ENCODE measurements around the gene RAB6A.

Gene RAB6A

DNA sequence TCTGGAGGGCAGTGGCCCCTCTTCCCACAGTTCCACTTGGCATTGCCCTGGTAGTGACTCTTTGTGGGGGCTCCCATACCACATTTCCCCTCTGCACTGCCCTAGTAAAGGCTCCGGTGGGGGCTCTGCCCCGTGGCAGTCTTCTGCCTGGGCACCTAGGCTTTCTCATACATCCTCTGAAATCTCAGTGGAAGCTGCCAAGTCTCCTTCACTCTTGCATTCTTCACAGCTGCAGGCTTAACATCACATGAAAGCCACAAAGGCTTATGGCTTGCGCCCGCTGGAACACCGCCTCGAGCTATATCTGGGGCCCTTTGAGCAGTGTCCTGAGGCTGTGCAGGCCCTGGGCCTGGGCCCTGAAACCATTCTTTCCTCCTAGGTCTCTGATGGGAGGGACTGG lies 89.2 kb downstream of the RAB6A start:
- FAIRE-seq (no peak), DNase-seq (ENCODE audit: insufficient read length, low spot score) (no peak)
- TF ChIP-seq, protein P1, sequence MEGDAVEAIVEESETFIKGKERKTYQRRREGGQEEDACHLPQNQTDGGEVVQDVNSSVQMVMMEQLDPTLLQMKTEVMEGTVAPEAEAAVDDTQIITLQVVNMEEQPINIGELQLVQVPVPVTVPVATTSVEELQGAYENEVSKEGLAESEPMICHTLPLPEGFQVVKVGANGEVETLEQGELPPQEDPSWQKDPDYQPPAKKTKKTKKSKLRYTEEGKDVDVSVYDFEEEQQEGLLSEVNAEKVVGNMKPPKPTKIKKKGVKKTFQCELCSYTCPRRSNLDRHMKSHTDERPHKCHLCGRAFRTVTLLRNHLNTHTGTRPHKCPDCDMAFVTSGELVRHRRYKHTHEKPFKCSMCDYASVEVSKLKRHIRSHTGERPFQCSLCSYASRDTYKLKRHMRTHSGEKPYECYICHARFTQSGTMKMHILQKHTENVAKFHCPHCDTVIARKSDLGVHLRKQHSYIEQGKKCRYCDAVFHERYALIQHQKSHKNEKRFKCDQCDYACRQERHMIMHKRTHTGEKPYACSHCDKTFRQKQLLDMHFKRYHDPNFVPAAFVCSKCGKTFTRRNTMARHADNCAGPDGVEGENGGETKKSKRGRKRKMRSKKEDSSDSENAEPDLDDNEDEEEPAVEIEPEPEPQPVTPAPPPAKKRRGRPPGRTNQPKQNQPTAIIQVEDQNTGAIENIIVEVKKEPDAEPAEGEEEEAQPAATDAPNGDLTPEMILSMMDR (IDR thresholded peaks at IDR 0.05; ENCODE audit: insufficient read depth, missing control alignments), result no peak

DNA sequence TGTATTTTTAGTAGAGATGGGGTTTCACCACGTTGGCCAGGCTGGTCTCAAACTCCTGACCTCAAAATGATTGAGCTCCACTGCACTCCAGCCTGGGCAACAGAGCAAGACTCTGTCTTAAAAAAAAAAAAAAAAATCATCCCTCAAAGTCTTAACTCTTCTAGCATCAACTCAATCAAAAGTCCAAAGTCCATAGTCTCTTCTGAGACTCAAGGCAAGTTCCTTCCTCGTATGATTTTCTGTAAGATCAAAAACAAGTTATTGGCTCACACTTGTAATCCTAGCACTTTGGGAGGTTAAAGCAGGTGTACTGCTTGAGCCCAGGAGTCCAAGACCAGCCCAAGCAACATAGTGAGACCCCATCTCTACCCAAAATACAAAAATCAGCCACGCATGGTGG lies 90.1 kb downstream of the RAB6A start:
- TF ChIP-seq, protein P1 (IDR thresholded peaks at IDR 0.05; ENCODE audit: insufficient read depth, missing control alignments), result no peak
- DNase-seq (ENCODE audit: insufficient read length, low spot score), result no peak
- FAIRE-seq, result no peak

DNA sequence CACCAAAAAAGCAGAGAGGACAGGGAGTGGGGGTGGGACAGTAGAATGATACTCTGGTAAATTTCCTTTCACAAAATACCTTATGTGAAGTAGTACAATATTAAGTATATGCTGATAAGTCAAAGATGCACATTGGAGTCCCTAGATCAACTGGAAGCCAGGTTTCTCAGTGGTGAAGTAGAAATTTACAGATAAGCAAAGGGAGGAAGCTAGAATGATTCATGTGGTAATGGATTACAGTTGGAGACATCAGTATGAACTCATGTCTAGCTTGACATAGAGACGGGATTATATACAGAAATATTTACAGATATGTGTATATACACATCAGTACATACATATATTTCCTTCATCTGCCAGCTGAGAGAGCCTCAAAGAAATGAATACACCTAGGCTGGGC lies 93.0 kb downstream of the RAB6A start:
- no peak for DNase-seq (ENCODE audit: insufficient read length, low spot score)
- TF ChIP-seq, protein P1 (IDR thresholded peaks at IDR 0.05; ENCODE audit: insufficient read depth, missing control alignments), result no peak
- no peak for FAIRE-seq

DNA sequence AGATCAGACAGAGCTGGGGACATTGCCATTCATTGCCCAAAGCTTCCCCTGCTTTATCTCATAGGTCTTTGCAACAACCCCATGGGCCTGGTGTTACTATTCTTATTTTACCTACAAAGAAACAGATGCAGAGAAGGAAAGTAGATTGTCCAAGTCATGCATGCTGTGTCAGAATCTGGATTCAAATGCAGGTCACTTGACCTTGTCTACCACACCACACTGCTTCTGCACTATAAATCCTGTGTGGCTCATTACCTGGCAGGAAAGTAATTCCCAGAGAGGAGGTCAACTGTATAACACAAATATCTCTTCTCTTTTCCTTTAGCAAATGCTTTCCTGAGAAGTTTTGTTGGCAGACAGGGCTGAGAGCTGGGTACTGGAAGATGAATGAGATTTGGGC lies 96.0 kb downstream of the RAB6A start:
- DNase-seq (ENCODE audit: insufficient read length, low spot score), result no peak
- no peak for FAIRE-seq
- TF ChIP-seq, protein P1 (IDR thresholded peaks at IDR 0.05; ENCODE audit: insufficient read depth, missing control alignments), result no peak

DNA sequence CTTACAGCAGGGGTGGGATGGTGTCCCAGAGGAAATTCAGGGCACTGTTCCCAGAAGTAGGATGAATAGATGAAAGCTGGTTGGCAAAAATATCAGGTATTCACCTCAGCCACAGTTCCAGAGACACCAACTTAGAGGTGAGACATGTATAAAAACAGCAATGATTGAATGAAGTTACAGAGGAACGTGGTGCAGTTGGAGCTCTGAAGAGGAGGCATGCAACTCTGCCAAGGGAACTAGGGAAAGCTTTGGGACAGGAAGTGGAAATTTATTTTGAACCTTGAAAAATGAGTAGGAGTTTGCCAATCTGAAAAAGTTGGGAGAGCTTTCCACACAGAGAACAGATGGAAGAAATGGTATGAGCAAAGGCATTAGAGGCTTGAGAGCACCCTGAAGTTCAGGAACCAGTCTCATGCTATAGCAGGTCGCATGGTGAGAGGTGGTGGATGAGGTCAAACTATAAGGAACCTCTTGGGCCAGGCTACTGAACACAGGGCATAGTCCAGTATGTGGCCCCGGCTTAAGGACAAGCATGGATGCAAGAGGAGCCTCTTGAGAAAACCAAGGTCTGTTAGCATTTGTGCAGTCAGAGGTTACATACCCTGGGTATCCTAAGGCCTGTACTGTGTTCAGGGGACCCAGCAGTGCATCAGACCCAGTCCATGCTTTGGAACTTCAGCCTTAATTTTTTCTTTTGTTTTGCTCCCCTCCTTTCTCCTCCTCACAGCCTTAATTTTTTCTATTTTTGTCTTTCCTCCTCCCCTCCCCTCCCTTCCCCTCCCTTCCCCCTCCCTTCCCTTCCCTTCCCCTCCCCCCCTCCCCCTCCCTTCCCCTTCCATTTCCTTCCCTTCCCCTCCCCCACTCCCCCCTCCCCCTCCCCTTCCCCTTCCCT lies 97.0 kb downstream of the RAB6A start:
- DNase-seq (ENCODE audit: insufficient read length, low spot score) (no peak), FAIRE-seq (no peak)
- TF ChIP-seq, protein P1 (IDR thresholded peaks at IDR 0.05; ENCODE audit: insufficient read depth, missing control alignments), result no peak

DNA sequence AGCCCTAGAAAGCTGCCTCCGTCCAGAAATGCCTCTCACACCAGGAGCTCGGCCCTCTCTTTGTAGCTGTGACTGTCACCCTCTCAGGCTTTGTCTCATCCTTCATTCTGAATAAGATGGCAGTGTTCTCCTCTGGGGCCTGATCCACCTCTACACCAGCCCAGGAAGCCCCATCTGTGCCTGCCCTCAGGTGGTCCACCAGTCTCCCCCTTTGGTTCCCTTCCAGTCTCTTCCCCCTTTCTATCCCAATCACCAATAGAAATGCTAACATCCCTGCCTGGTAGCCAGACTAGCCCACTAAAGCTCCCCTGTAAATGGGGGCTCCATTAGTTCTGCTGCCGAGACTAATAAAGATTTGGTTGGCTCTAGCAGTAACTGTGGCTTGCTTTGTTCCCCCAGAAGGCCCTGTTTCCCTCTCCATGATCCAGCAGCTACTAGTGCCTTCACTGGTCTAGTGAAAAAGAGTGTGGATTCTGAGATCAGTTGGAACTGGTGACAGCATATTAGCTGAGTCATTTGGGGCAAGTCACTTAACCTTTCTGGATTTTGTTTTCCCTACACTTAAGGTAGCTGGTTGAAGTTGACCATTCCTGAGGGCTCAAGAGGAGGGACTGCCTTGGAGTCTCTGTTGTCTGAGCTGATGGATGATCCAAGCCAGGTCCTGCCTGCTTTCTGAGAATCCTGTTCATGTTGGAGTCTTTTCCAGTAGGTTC lies 98.3 kb downstream of the RAB6A start:
- no peak for FAIRE-seq
- TF ChIP-seq, protein P1 (IDR thresholded peaks at IDR 0.05; ENCODE audit: insufficient read depth, missing control alignments), result no peak
- no peak for DNase-seq (ENCODE audit: insufficient read length, low spot score)

Measured in D721Med (cell line).